Mammary epithelial cell (primary cell): Measurements from ENCODE around the gene FASTKD1.

Experiments
- EZH2 ChIP-seq: IDR thresholded peaks from 2 replicates; pipeline ENCODE4 v1.6.1; 2012; ENCODE audit warnings: low read length, inconsistent platforms, borderline replicate concordance
- TF ChIP-seq, protein P1 (sequence below), 2 donors: IDR thresholded peaks in 1 of 2; conservative IDR thresholded peaks in 1 of 2; 2 replicates each; pipeline ENCODE4 v1.5.1; 2011 to 2012; ENCODE audit warnings: inconsistent platforms in 2 of 2, low read length in 2 of 2, mild to moderate bottlenecking in 2 of 2, control low read depth in 1 of 2, low read depth in 1 of 2; ENCODE audit not compliant: insufficient read depth in 1 of 2; ENCODE audit errors: extremely low read depth in 1 of 2

DNA sequence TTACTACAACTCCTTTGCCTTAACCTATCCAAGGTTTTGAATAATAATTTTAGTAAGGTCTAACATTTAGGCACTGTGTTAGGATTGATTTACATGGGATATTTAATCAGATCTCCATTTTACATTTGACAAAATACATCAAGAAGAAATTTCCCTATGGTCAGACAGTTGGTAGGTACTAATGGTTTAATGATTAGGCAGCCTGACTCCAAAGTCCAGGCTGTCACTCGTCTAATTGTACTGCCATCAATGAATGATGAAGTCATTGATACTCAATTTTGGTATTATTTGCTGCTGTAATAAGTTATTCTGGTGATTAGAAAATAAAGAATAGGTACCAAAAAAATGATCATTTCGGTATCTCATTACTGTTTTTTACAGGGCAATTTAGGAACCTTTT is 80.3 kb downstream of the FASTKD1 start:
- TF ChIP-seq, protein P1, sequence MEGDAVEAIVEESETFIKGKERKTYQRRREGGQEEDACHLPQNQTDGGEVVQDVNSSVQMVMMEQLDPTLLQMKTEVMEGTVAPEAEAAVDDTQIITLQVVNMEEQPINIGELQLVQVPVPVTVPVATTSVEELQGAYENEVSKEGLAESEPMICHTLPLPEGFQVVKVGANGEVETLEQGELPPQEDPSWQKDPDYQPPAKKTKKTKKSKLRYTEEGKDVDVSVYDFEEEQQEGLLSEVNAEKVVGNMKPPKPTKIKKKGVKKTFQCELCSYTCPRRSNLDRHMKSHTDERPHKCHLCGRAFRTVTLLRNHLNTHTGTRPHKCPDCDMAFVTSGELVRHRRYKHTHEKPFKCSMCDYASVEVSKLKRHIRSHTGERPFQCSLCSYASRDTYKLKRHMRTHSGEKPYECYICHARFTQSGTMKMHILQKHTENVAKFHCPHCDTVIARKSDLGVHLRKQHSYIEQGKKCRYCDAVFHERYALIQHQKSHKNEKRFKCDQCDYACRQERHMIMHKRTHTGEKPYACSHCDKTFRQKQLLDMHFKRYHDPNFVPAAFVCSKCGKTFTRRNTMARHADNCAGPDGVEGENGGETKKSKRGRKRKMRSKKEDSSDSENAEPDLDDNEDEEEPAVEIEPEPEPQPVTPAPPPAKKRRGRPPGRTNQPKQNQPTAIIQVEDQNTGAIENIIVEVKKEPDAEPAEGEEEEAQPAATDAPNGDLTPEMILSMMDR (conservative IDR thresholded peaks at IDR 0.05 in 1 of 2, IDR thresholded peaks at IDR 0.05 in 1 of 2; ENCODE audit: extremely low read depth in 1 of 2, insufficient read depth in 1 of 2, low read depth in 1 of 2, low read length in 2 of 2) = no peak
- no peak for TF ChIP-seq EZH2
